A673 (cell line): ENCODE measurements around the gene CHKB. TPM values are rescaled to one million over a fixed set of nuclear protein-coding genes. Genes with fewer than 3 reads are reported as not detected.

ENCODE experiments used
- BruUV-seq: library from RNA; stranded (reverse); fragments of 400-500 nt; replicated peaks from 2 replicates; lab custom pipeline; 2021; lab: Mats Ljungman, UMichigan
- CTCF ChIA-PET: fragments of 300-600 bp; sonication (Branson Sonifier 250); formaldehyde crosslinking; loops from one replicate; lab custom pipeline; 2022; ENCODE audit warnings: antibody characterized with exemption; lab: Charles Lee
- POLR2A ChIA-PET: fragments of 300-600 bp; sonication (Branson Sonifier 250); formaldehyde crosslinking; loops from one replicate; lab custom pipeline; 2022; ENCODE audit warnings: antibody characterized with exemption; ENCODE audit not compliant: low non-redundant PET; lab: Charles Lee
- DNase-seq: peaks from one replicate; pipeline ENCODE4 v3.0.0-alpha.2; 2015; ENCODE audit warnings: low spot score
- H3K27ac ChIP-seq: fragments of 200-600 bp; sonication (generic); 2 replicates; pipeline ENCODE4 v1.5.1; 2016; ENCODE audit warnings: mixed run types, low read depth, mild to moderate bottlenecking, mixed read lengths, antibody characterized with exemption, low read length; ENCODE audit not compliant: poor library complexity, severe bottlenecking
- H3K27me3 ChIP-seq: fragments of 200-600 bp; sonication (generic); replicated peaks from 2 replicates; pipeline ENCODE4 v1.6.1; 2017; ENCODE audit warnings: mixed run types, low read depth, mild to moderate bottlenecking, mixed read lengths, antibody characterized with exemption, low read length; ENCODE audit not compliant: insufficient read depth, poor library complexity
- H3K36me3 ChIP-seq: fragments of 200-600 bp; sonication (generic); 2 replicates; pipeline ENCODE4 v1.6.1; 2016; ENCODE audit warnings: mixed run types, mild to moderate bottlenecking, mixed read lengths, antibody characterized with exemption, low read length; ENCODE audit not compliant: insufficient read depth, poor library complexity, severe bottlenecking
- H3K4me1 ChIP-seq: fragments of 200-600 bp; sonication (generic); 2 replicates; pipeline ENCODE4 v1.6.1; 2017; ENCODE audit warnings: mixed run types, mild to moderate bottlenecking, mixed read lengths, antibody characterized with exemption, low read length; ENCODE audit not compliant: insufficient read depth, poor library complexity, severe bottlenecking
- H3K4me3 ChIP-seq: fragments of 200-600 bp; sonication (generic); 2 replicates; pipeline ENCODE4 v1.5.1; 2016; ENCODE audit warnings: low read depth, mixed run types, mild to moderate bottlenecking, mixed read lengths, low read length; ENCODE audit not compliant: poor library complexity, severe bottlenecking
- H3K9me3 ChIP-seq: fragments of 200-600 bp; sonication (generic); 2 replicates; pipeline ENCODE4 v1.6.1; 2016; ENCODE audit warnings: mixed run types, low read depth, mild to moderate bottlenecking, mixed read lengths, antibody characterized with exemption, low read length; ENCODE audit not compliant: poor library complexity, severe bottlenecking
- CTCF ChIP-seq: fragments of 300-800, 200-600 bp; sonication (generic); conservative IDR thresholded peaks from 2 replicates; pipeline ENCODE4 v1.5.1; 2017; ENCODE audit warnings: low read depth, mild to moderate bottlenecking, antibody characterized with exemption, low read length, moderate library complexity, mixed read lengths
- EZH2 ChIP-seq: fragments of 200-600 bp; sonication (generic); IDR thresholded peaks from 2 replicates; pipeline ENCODE4 v1.6.1; 2017; ENCODE audit warnings: borderline replicate concordance, low read depth, mild to moderate bottlenecking, mixed read lengths, antibody characterized with exemption, low read length; ENCODE audit not compliant: poor library complexity, severe bottlenecking
- intact Hi-C: fragments of 100-400 bp; cut with micrococcal nuclease; formaldehyde crosslinking; loops from one replicate; pipeline ENCODE4 v1.10.0; 2022; ENCODE audit not compliant: unreplicated experiment
- total RNA-seq: library from RNA; stranded (reverse); gene quantifications from 2 replicates; pipeline ENCODE4 v1.2.3, GENCODE V29; 2021

Gene CHKB
- total RNA-seq, 1 experiment from 2014 or later, result 47.6 TPM

DNA sequence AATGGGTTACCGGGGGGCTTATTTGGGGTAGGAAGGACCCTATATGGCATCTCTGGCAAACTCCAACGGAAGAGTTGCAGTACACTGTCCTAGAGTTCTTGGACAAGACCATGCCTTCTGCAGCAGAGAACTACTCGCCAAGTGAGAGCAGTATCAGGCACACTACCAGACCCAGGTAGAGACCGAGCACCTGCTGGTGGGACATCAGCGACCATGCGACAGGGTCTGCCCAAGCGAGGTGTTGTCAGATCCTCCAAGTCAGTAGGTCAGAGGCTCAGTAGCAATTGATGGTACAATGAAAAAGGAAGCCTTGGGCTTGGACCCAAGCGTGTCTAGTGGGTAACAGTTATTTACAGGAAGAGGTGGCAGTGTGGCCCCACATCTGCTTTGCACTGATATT, 3.1 kb upstream of the CHKB start:
- TF ChIP-seq CTCF (no peak), EZH2 (no peak)
- intact Hi-C loops, result no loop called here
- H3K27ac ChIP-seq, result no peak overlapping the region
- POLR2A ChIA-PET, result no interaction called here
- no peaks in the 10 kb centered on the region for H3K9me3 ChIP-seq
- H3K27me3 ChIP-seq, result peaks cover 4% of the 10 kb centered on the region
- no peak overlapping the region for H3K4me3 ChIP-seq
- no peaks in the 10 kb centered on the region for H3K36me3 ChIP-seq
- DNase-seq, result no peak
- BruUV-seq, result no TSS peak
- H3K4me1 ChIP-seq, result no peaks in the 10 kb centered on the region
- CTCF ChIA-PET, result no interaction called here

- ChIA-PET CTCF (no interaction called here), POLR2A (no interaction called here)
- intact Hi-C loops, result no loop called here
Measured at GRCh38 chr22:50585238-50585637, 2.6 kb upstream of the CHKB start.

DNA sequence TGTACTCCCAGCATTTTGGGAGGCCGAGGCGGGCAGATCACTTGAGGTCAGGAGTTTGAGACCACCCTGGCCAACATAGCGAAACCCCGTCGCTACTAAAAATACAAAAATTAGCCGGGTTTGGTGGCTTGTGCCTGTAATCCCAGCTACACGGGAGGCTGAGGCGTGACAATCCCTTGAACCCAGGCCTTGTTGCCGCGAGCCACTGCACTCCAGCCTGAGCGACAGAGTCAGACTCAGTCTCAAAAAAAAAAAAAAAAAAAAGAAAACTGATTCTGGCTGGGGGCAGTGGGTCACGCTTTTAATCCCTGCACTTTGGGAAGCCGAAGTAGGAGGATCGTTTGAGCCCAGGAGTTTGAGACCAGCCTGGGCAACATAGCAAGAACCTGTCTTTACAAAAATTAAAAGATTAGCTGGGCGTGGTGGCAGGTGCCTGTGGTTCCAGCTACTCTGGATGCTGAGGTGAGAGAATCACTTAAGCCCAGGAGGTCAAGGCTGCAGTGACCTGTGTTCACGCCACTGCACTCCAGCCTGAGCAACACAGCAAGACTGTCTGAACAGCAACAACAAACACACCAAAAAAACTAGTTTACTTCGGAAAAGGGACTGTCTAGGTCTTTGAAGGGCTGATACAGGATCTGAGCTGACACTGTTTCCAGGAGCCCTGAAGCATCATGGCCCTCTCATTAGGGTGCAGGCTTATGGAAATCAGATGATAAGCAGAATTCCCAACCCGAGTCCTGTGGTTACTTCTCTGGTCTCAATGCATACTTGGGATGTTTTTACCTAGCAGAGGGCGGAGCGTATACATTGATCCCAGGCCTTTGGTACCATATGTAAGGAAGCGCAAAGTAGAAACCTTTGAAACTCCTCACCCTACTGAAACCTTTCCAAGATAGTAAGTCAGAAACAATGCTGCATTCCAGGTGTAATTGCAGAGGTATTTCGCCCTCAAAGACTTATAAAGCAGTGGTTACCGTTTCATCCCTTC, 1.8 kb upstream of the CHKB start:
- intact Hi-C loops, result no loop called here
- TF ChIP-seq CTCF, result no peak
- TF ChIP-seq EZH2, result no peak
- no peak for DNase-seq
- Histone ChIP-seq H3K27ac (no peak overlapping the region), H3K4me1 (no peaks in the 10 kb centered on the region), H3K36me3 (no peaks in the 10 kb centered on the region), H3K9me3 (no peaks in the 10 kb centered on the region), H3K27me3 (no peaks in the 10 kb centered on the region), H3K4me3 (no peak overlapping the region)
- no TSS peak for BruUV-seq
- ChIA-PET POLR2A (no interaction called here), CTCF (no interaction called here)

More at GRCh38 chr22:50585238-50585637, 2.6 kb upstream of the CHKB start:
- DNase-seq, result no peak
- Histone ChIP-seq H3K9me3 (no peaks in the 10 kb centered on the region), H3K36me3 (no peaks in the 10 kb centered on the region), H3K4me3 (no peak overlapping the region), H3K4me1 (no peaks in the 10 kb centered on the region), H3K27me3 (peaks cover 3% of the 10 kb centered on the region), H3K27ac (no peak overlapping the region)
- no peak for TF ChIP-seq EZH2
- TF ChIP-seq CTCF, result no peak
- BruUV-seq, result no TSS peak
